GM23248 (cell line): ENCODE results near the gene CELA2A.

Experiments
- EZH2 ChIP-seq: fragments of 200-600 bp; sonication (generic); IDR thresholded peaks from 2 replicates; pipeline ENCODE4 v1.6.1; 2018; ENCODE audit warnings: antibody characterized with exemption, mild to moderate bottlenecking; ENCODE audit not compliant: insufficient read depth, poor library complexity, severe bottlenecking
- EZH2phosphoT487 ChIP-seq: fragments of 200-600 bp; sonication (generic); IDR thresholded peaks from 2 replicates; pipeline ENCODE4 v1.6.1; 2018; ENCODE audit warnings: antibody characterized with exemption, moderate library complexity, mild to moderate bottlenecking, low read depth; ENCODE audit not compliant: insufficient read depth

- TF ChIP-seq EZH2phosphoT487 = no peak
- TF ChIP-seq EZH2 = no peak
These were observed 2.8 kb upstream of the CELA2A start for GRCh38 chr1:15453734-15454133.
